Activated CD8-positive, alpha-beta memory T cell treated with anti-CD3 and anti-CD28 coated beads for 48 hours (primary cell): ENCODE measurements around the gene SYTL3.

Experiments
- DNase-seq, 3 experiments: peaks; one replicate each; pipeline ENCODE4 v3.0.0-alpha.2; 2020; ENCODE audit warnings: low read depth in 2 of 3, low spot score in 2 of 3

Gene SYTL3

DNA sequence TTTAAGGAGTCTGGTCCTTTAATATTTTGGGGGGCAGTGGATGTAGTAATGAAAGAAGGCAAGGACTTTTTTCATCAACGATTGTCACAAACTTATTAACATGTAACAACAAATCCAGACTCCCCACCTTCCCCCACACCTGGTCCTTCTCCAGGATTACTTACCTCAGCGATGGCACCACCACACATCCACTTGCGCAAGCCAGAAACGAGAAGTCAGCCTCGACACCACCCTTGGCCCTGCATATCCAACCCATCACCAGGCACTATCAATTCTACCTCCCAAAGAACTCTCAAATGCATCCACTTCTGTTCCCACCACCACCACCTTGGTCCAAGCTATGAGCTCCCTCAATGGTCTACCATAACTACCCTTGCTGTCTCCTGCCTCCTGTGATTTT lies 162.8 kb downstream of the SYTL3 start:
- no peak for DNase-seq

DNA sequence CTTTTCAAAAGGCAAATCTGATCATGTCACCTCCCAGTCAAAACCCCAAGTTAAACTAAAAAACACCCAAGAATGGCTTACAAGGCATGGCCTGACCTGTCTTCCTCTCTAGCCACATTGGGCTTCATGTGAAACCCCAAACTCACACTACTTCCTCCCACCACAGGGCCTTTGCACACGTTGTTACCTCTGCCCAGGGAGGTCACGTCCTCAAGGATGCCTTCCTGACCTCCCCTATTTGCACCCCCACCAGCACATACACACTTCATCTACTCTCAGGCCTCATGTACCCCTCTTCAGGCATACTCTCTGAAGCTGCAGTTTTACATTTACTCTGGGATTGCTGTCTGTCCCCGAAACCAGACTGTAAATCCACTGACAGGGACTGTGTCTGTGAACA lies 163.2 kb downstream of the SYTL3 start:
- DNase-seq: no peak
